ENCODE data around the gene ARHGAP45. TPM values are rescaled to one million over a fixed set of nuclear protein-coding genes. Genes with fewer than 3 reads are reported as not detected.

The ARHGAP45 gene
- total and polyA plus RNA-seq, 9 of the 15 experiments (the other 6 are each of a cell fraction or from before 2014, with no cell fraction given): 0.08 to 22.1 (median 4.2) TPM

GRCh38 chr19:1129535-1129934 lies 62.6 kb downstream of the ARHGAP45 start:
- POLR2A ChIA-PET: interaction anchor here (0.7 to 0.8 kb wide), 2 partner anchors 39 to 62 kb away, joined by 3 read pairs; no protein-coding TSS in a partner anchor
- peaks cover 3% of the 10 kb centered on the region for H3K9me1 ChIP-seq (ENCODE audit: control insufficient read depth, insufficient read depth, low read length)
- peaks cover 8 to 79% of the 10 kb centered on the region in 2 experiments for H3K4me1 ChIP-seq (replicated peaks in 1 of 2; ENCODE audit: control insufficient read depth in 2 of 2, insufficient read depth in 2 of 2, low read length in 2 of 2)
- H3K27me3 ChIP-seq (ENCODE audit: control insufficient read depth in 2 of 2, insufficient read depth in 2 of 2, low read length in 2 of 2): no peaks in the 10 kb centered on the region
- DNase-seq (ENCODE audit: extremely low read depth in 1 of 4, low spot score in 3 of 4) (no peak), FAIRE-seq (no peak), ATAC-seq (no peak)
- TF ChIP-seq ZNF12 (CRISPR knock-in tag; IDR thresholded peaks at IDR 0.05): no peak
- TF ChIP-seq ZFP30 (CRISPR knock-in tag; IDR thresholded peaks at IDR 0.05; ENCODE audit: borderline replicate concordance): no peak
- no peak for TF ChIP-seq VEZF1 (CRISPR knock-in tag; IDR thresholded peaks at IDR 0.05)
- TF ChIP-seq RBM17 (IDR thresholded peaks at IDR 0.05; ENCODE audit: borderline replicate concordance, low read depth, low read length): no peak
- no peaks in the 10 kb centered on the region; the same call in 1 of the 2 replicates for H4K20me1 ChIP-seq (replicated peaks; ENCODE audit: control insufficient read depth, insufficient read depth, low read length)
- H3K9me3 ChIP-seq (replicated peaks; ENCODE audit: control insufficient read depth, insufficient read depth, low read depth, low read length): no peaks in the 10 kb centered on the region
- H3K4me2 ChIP-seq (ENCODE audit: insufficient read depth, low read length): no peak overlapping the region
- peak overlapping the region in 1 of 2 experiments; percentile 37; a peak in 1 of 4 replicates for H3K9ac ChIP-seq (ENCODE audit: insufficient read depth in 1 of 2, low read depth in 2 of 2, low read length in 2 of 2)
- peaks cover 31% of the 10 kb centered on the region; the same call in 2 of the 3 replicates for H3K36me3 ChIP-seq (ENCODE audit: control insufficient read depth, insufficient read depth, low read length)
- in situ Hi-C loops (cut with MboI) (no loop called here), intact Hi-C loops (cut with micrococcal nuclease) (no loop called here)
- BruUV-seq (replicated peaks): no TSS peak
- CTCF ChIA-PET (ENCODE audit: low intra/inter-chr PET ratio): no interaction called here
- H3K27ac ChIP-seq (ENCODE audit: extremely low read depth, low read depth, low read length): no peak overlapping the region
- 90% methylated on average over 15 of the region's 18 CpGs for WGBS (ENCODE audit: insufficient coverage, low coverage, missing lambda C conversion rate)
- no peak overlapping the region for H2AFZ ChIP-seq (ENCODE audit: low read depth, low read length)
- H3K79me2 ChIP-seq (ENCODE audit: control insufficient read depth, insufficient read depth, low read length): peaks cover 16% of the 10 kb centered on the region; the same call in 2 of the 3 replicates
- H3K4me3 ChIP-seq: no peak overlapping the region
